ENCODE results near the gene KRR1.

DNA sequence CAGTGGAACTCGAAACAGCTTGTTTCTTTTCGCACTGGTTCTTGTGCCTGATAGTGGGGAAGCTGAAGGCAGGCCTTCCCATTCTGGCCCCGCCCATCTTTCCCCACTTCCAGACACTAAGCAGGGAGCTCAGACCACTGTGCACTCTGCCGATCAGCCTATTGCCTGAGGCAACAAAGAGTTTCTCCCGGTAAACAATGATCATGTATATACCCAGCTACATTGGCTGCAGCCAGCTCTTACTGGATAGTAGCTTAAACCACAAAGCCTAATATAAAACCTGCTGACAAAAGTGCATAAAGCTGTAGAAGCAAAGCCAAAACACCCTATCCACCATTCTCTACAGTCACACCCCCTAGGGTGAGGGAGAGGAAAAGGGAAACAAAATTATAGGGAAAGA lies 55.6 kb downstream of the KRR1 start:
- TF ChIP-seq CTCF (IDR thresholded peaks at IDR 0.05; ENCODE audit: insufficient read depth, low read length, poor library complexity, severe bottlenecking) (no peak), EZH2phosphoT487 (conservative IDR thresholded peaks at IDR 0.05; ENCODE audit: low read length) (no peak)

Measured in SU-DHL-6 (cell line).